Glomerular endothelial cell (primary cell): ENCODE results near the gene ADGRA1. TPM values are rescaled to one million over a fixed set of nuclear protein-coding genes. Genes with fewer than 3 reads are reported as not detected.
"Not testable (repeated sequence)": the region's sequence is repeated elsewhere in the genome, so short reads cannot be mapped to it uniquely, and the experiment has no call there.

Experiments
- DNase-seq: peaks from one replicate; pipeline ENCODE4 v3.0.0-alpha.2; 2011; ENCODE audit warnings: low read depth, low spot score; ENCODE audit errors: extremely low read depth
- total RNA-seq: library from RNA; depleted of rRNA; stranded (reverse); fragments of >200 nt; gene quantifications from 2 replicates; pipeline ENCODE4 v1.2.3, GENCODE V29; 2015

ADGRA1 gene
- total RNA-seq, 1 donor from 2014 or later, result not detected

- DNase-seq, result no peak
These were observed 87.1 kb downstream of the ADGRA1 start for GRCh38 chr10:133174689-133175263.

GRCh38 chr10:133175624-133176023 lies 87.9 kb downstream of the ADGRA1 start:
- DNase-seq, result not testable (repeated sequence)

- no peak for DNase-seq
These were observed 88.8 kb downstream of the ADGRA1 start for GRCh38 chr10:133176546-133176945.

GRCh38 chr10:133177380-133178157 lies 89.8 kb downstream of the ADGRA1 start:
- no peak for DNase-seq

GRCh38 chr10:133178357-133179127 lies 90.8 kb downstream of the ADGRA1 start:
- no peak for DNase-seq

- no peak for DNase-seq
These were observed 91.4 kb downstream of the ADGRA1 start for GRCh38 chr10:133179128-133179520.

- no peak for DNase-seq
These were observed 91.9 kb downstream of the ADGRA1 start for GRCh38 chr10:133179651-133180050.

GRCh38 chr10:133180192-133180964 lies 92.7 kb downstream of the ADGRA1 start:
- DNase-seq, result no peak

GRCh38 chr10:133180965-133181639 lies 93.4 kb downstream of the ADGRA1 start:
- DNase-seq, result no peak

Other genes starting within 250 kb of the ADGRA1 start
- 1.9 and 3.2 TPM in 2 replicates for gene CFAP46, start 145.4 kb upstream of the ADGRA1 start, total RNA-seq
- not detected in 2 replicates for gene KNDC1, start 72.3 kb downstream of the ADGRA1 start, total RNA-seq
- gene UTF1, start 142.3 kb downstream of the ADGRA1 start, total RNA-seq, result not detected in 2 replicates
- not detected in 2 replicates for gene VENTX, start 149.9 kb downstream of the ADGRA1 start, total RNA-seq
- gene ADAM8, start 188.9 kb downstream of the ADGRA1 start, total RNA-seq, result 1.5 and 3.1 TPM in 2 replicates
- gene TUBGCP2, start 220.9 kb downstream of the ADGRA1 start, total RNA-seq, result 55.0 and 60.3 TPM in 2 replicates
- 20.1 and 22.2 TPM in 2 replicates for gene ZNF511, start 221.0 kb downstream of the ADGRA1 start, total RNA-seq
- not detected in 2 replicates for gene CALY, start 249.0 kb downstream of the ADGRA1 start, total RNA-seq